KOPT-K1 (cell line): ENCODE measurements around the gene ATP8B4.

Experiments used
- H3K27ac ChIP-seq: fragments of 200-600 bp; sonication (generic); 2 replicates; pipeline ENCODE4 v1.5.1; 2016; ENCODE audit warnings: antibody characterized with exemption, mild to moderate bottlenecking, low read depth, low read length; ENCODE audit not compliant: poor library complexity, severe bottlenecking
- H3K36me3 ChIP-seq: fragments of 200-600 bp; sonication (generic); 2 replicates; pipeline ENCODE4 v1.5.1; 2017; ENCODE audit warnings: antibody characterized with exemption, mild to moderate bottlenecking, low read length, moderate library complexity; ENCODE audit not compliant: insufficient read depth
- H3K9me3 ChIP-seq: fragments of 200-600 bp; sonication (generic); 2 replicates; pipeline ENCODE4 v1.5.1; 2017; ENCODE audit warnings: antibody characterized with exemption, low read length, mild to moderate bottlenecking; ENCODE audit not compliant: insufficient read depth, poor library complexity, severe bottlenecking

The ATP8B4 gene

GRCh38 chr15:49826640-49827234, 292.3 kb downstream of the ATP8B4 start:
- no peaks in the 10 kb centered on the region for H3K36me3 ChIP-seq
- H3K9me3 ChIP-seq, result no peaks in the 10 kb centered on the region
- H3K27ac ChIP-seq, result no peak overlapping the region

GRCh38 chr15:49824775-49825099, 294.3 kb downstream of the ATP8B4 start:
- Histone ChIP-seq H3K27ac (no peak overlapping the region), H3K9me3 (no peaks in the 10 kb centered on the region), H3K36me3 (no peaks in the 10 kb centered on the region)

- H3K27ac ChIP-seq, result no peak overlapping the region
- no peaks in the 10 kb centered on the region for H3K36me3 ChIP-seq
- H3K9me3 ChIP-seq, result no peaks in the 10 kb centered on the region
Measured at GRCh38 chr15:49823987-49824774, 294.9 kb downstream of the ATP8B4 start.

GRCh38 chr15:49817100-49817499, 301.9 kb downstream of the ATP8B4 start:
- H3K27ac ChIP-seq, result no peak overlapping the region
- no peaks in the 10 kb centered on the region for H3K9me3 ChIP-seq
- H3K36me3 ChIP-seq, result no peaks in the 10 kb centered on the region

- H3K27ac ChIP-seq, result no peak overlapping the region
- no peaks in the 10 kb centered on the region for H3K36me3 ChIP-seq
- H3K9me3 ChIP-seq, result no peaks in the 10 kb centered on the region
Measured at GRCh38 chr15:49815950-49816349, 303.1 kb downstream of the ATP8B4 start.

- no peak overlapping the region for H3K27ac ChIP-seq
- H3K9me3 ChIP-seq, result no peaks in the 10 kb centered on the region
- no peaks in the 10 kb centered on the region for H3K36me3 ChIP-seq
Measured at GRCh38 chr15:49815526-49815925, 303.5 kb downstream of the ATP8B4 start.

GRCh38 chr15:49814709-49815108, 304.3 kb downstream of the ATP8B4 start:
- Histone ChIP-seq H3K9me3 (no peaks in the 10 kb centered on the region), H3K27ac (no peak overlapping the region)

GRCh38 chr15:49813625-49814024, 305.4 kb downstream of the ATP8B4 start:
- Histone ChIP-seq H3K36me3 (no peaks in the 10 kb centered on the region), H3K27ac (no peak overlapping the region), H3K9me3 (no peaks in the 10 kb centered on the region)

More at GRCh38 chr15:49814709-49815108, 304.3 kb downstream of the ATP8B4 start:
- no peaks in the 10 kb centered on the region for H3K36me3 ChIP-seq

GRCh38 chr15:49810720-49811119, 308.3 kb downstream of the ATP8B4 start:
- no peaks in the 10 kb centered on the region for H3K36me3 ChIP-seq
- no peaks in the 10 kb centered on the region for H3K9me3 ChIP-seq
- H3K27ac ChIP-seq, result no peak overlapping the region

- no peaks in the 10 kb centered on the region for H3K9me3 ChIP-seq
- no peak overlapping the region for H3K27ac ChIP-seq
- no peaks in the 10 kb centered on the region for H3K36me3 ChIP-seq
Measured at GRCh38 chr15:49809894-49810609, 309.0 kb downstream of the ATP8B4 start.

- Histone ChIP-seq H3K9me3 (no peaks in the 10 kb centered on the region), H3K36me3 (no peaks in the 10 kb centered on the region), H3K27ac (no peak overlapping the region)
Measured at GRCh38 chr15:49808341-49808740, 310.7 kb downstream of the ATP8B4 start.
